ENCODE data around the gene UBXN11. TPM values are rescaled to one million over a fixed set of nuclear protein-coding genes. Genes with fewer than 3 reads are reported as not detected.

UBXN11 gene
- total and polyA plus RNA-seq, 2 of the 13 experiments (the other 11 are each of a cell fraction or from before 2014, with no cell fraction given): 9.3 to 10.4 TPM

DNA sequence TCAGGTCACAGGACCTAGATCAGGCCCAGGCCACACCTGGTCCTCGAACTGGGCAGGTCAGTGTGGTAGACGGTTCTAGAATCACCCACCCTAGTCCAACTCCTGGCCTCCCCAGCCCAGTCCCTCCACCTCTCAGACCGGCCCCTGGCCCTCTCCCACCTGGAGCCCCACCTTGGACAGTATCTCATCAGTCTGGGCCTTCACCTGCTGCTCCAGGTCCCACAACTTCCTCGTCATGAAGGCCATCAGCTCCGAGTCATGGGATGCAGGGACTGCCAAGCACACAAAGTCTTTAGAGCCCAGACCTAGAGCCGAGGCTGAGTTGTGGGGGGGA lies 8.7 kb downstream of the UBXN11 start:
- WGBS (ENCODE audit: low lambda C conversion rate): 93% methylated on average over 3 of the region's 6 CpGs
- POLR2A ChIA-PET: no interaction called here
- no peak for DNase-seq (ENCODE audit: low spot score)
- Histone ChIP-seq H3K4me1 (ENCODE audit: insufficient read depth, low read length) (peaks cover 4% of the 10 kb centered on the region), H3K4me2 (ENCODE audit: low read depth, low read length) (no peak overlapping the region), H3K9me3 (ENCODE audit: low read length) (no peaks in the 10 kb centered on the region), H3K36me3 (replicated peaks in 1 of 2; ENCODE audit: control insufficient read depth in 1 of 2, insufficient read depth in 2 of 2, low read length in 2 of 2) (peaks cover 0 to 1% of the 10 kb centered on the region in 2 experiments; a peak in 1 of 5 replicates), H3K27ac (ENCODE audit: extremely low read length, insufficient read depth, low read length) (no peak overlapping the region), H3K4me3 (replicated peaks in 1 of 3; ENCODE audit: insufficient read depth in 1 of 3, low read depth in 2 of 3, low read length in 3 of 3) (no peak overlapping the region), H4K20me1 (ENCODE audit: insufficient read depth, low read length) (no peaks in the 10 kb centered on the region), H3K9ac (ENCODE audit: insufficient read depth, low read depth, low read length) (no peak overlapping the region), H3K27me3 (ENCODE audit: control insufficient read depth in 1 of 2, insufficient read depth in 2 of 2, low read length in 2 of 2) (no peaks in the 10 kb centered on the region), H3K79me2 (ENCODE audit: insufficient read depth, low read length) (no peaks in the 10 kb centered on the region), H2AFZ (ENCODE audit: low read length) (no peak overlapping the region)
- no peak for ATAC-seq
- BruUV-seq (replicated peaks): no TSS peak
- CTCF ChIA-PET (ENCODE audit: low intra/inter-chr PET ratio, low total read pairs): no interaction called here
- no peak for FAIRE-seq
- in situ Hi-C loops (cut with HindIII; ENCODE audit: extremely low pct_ligation_motif_present, low pct_unique_long_range_greater_than_20kb) (no loop called here), intact Hi-C loops (cut with micrococcal nuclease; ENCODE audit: unreplicated experiment) (no loop called here)
- TF ChIP-seq, protein P1, sequence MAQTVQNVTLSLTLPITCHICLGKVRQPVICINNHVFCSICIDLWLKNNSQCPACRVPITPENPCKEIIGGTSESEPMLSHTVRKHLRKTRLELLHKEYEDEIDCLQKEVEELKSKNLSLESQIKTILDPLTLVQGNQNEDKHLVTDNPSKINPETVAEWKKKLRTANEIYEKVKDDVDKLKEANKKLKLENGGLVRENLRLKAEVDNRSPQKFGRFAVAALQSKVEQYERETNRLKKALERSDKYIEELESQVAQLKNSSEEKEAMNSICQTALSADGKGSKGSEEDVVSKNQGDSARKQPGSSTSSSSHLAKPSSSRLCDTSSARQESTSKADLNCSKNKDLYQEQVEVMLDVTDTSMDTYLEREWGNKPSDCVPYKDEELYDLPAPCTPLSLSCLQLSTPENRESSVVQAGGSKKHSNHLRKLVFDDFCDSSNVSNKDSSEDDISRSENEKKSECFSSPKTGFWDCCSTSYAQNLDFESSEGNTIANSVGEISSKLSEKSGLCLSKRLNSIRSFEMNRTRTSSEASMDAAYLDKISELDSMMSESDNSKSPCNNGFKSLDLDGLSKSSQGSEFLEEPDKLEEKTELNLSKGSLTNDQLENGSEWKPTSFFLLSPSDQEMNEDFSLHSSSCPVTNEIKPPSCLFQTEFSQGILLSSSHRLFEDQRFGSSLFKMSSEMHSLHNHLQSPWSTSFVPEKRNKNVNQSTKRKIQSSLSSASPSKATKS (CRISPR knock-in tag; IDR thresholded peaks at IDR 0.05): no peak
- TF ChIP-seq ZNF746 (CRISPR knock-in tag; IDR thresholded peaks at IDR 0.05): no peak

DNA sequence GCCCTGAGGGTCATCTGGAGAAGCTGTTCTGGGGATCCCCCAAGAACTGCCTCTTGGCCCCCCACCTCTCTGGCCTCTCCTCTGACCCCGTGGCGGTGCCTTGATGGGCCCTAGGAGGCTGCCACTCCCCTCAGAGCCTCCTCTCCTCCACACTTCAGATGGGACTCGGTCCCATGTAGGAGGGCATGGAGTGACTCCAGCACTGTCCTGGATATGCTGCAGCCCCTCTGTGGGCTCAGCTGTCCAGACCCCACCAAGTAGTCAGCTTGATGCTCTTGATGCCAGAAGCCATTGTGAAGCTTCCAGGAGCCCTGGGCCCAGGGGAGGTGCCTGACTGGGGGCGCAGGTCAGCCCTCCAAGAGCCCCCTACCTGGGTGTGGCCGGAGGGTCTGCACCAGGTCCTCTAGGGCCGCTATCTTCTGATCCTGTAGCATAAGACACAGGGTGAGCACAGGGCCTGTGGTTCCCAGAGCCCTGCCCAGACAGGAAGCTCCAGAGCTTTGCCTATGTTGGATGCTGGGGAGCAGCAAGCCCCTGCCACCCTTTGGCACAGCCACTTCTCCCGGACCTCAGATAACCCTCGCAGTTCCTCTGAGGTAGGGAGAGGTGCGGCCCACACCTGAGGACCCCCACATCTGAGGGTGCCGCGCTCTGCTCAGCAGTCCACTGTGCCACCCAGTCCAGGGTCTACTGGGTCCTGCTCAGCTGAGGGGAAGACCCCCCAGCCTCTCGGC lies 9.2 kb downstream of the UBXN11 start:
- intact Hi-C loops (cut with micrococcal nuclease; ENCODE audit: unreplicated experiment): no loop called here
- Histone ChIP-seq H3K4me2 (ENCODE audit: low read depth, low read length) (no peak overlapping the region), H3K36me3 (replicated peaks in 1 of 2; ENCODE audit: control insufficient read depth in 1 of 2, insufficient read depth in 2 of 2, low read length in 2 of 2) (peaks cover 0 to 1% of the 10 kb centered on the region in 2 experiments; a peak in 1 of 5 replicates), H3K9ac (ENCODE audit: insufficient read depth, low read depth, low read length) (no peak overlapping the region), H3K79me2 (ENCODE audit: insufficient read depth, low read length) (no peaks in the 10 kb centered on the region), H4K20me1 (ENCODE audit: insufficient read depth, low read length) (no peaks in the 10 kb centered on the region), H3K27me3 (ENCODE audit: control insufficient read depth in 1 of 2, insufficient read depth in 2 of 2, low read length in 2 of 2) (no peaks in the 10 kb centered on the region), H3K9me3 (ENCODE audit: low read length) (no peaks in the 10 kb centered on the region), H3K4me3 (replicated peaks in 1 of 3; ENCODE audit: insufficient read depth in 1 of 3, low read depth in 2 of 3, low read length in 3 of 3) (no peak overlapping the region), H3K4me1 (ENCODE audit: insufficient read depth, low read length) (no peaks in the 10 kb centered on the region; the same call in 1 of the 2 replicates), H2AFZ (ENCODE audit: low read length) (no peak overlapping the region), H3K27ac (ENCODE audit: extremely low read length, insufficient read depth, low read length) (no peak overlapping the region)
- in situ Hi-C loops (cut with HindIII; ENCODE audit: extremely low pct_ligation_motif_present, low pct_unique_long_range_greater_than_20kb): no loop called here
- no TSS peak for BruUV-seq (replicated peaks)
- CTCF ChIA-PET (ENCODE audit: low intra/inter-chr PET ratio, low total read pairs): no interaction called here
- FAIRE-seq (no peak), DNase-seq (ENCODE audit: low spot score) (no peak), ATAC-seq (no peak)
- POLR2A ChIA-PET: no interaction called here
- 93% methylated on average over 3 of the region's 12 CpGs for WGBS (ENCODE audit: low lambda C conversion rate)
- no peak for TF ChIP-seq NONO (IDR thresholded peaks at IDR 0.05)
- no peak for TF ChIP-seq NONO (CRISPR knock-in tag; conservative IDR thresholded peaks at IDR 0.05)
- no peak for TF ChIP-seq MAFK (conservative IDR thresholded peaks at IDR 0.05 in 1 of 2, IDR thresholded peaks at IDR 0.05 in 1 of 2; ENCODE audit: low read length in 2 of 2)
- TF ChIP-seq CENPX (CRISPR knock-in tag; IDR thresholded peaks at IDR 0.05): no peak
- TF ChIP-seq, protein P2, sequence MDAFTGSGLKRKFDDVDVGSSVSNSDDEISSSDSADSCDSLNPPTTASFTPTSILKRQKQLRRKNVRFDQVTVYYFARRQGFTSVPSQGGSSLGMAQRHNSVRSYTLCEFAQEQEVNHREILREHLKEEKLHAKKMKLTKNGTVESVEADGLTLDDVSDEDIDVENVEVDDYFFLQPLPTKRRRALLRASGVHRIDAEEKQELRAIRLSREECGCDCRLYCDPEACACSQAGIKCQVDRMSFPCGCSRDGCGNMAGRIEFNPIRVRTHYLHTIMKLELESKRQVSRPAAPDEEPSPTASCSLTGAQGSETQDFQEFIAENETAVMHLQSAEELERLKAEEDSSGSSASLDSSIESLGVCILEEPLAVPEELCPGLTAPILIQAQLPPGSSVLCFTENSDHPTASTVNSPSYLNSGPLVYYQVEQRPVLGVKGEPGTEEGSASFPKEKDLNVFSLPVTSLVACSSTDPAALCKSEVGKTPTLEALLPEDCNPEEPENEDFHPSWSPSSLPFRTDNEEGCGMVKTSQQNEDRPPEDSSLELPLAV (CRISPR knock-in tag; conservative IDR thresholded peaks at IDR 0.05; ENCODE audit: low read depth): no peak
- no peak for TF ChIP-seq CHD4 (IDR thresholded peaks at IDR 0.05; ENCODE audit: borderline replicate concordance, low read length)
- TF ChIP-seq ZNF326 (CRISPR knock-in tag; IDR thresholded peaks at IDR 0.05; ENCODE audit: borderline replicate concordance): no peak
- TF ChIP-seq ZFY (CRISPR knock-in tag; IDR thresholded peaks at IDR 0.05): no peak
